Muscle layer of colon (tissue), 2 donors: ENCODE results near the gene TOP3B.

Experiments used
- H3K27ac ChIP-seq: one replicate; pipeline ENCODE4 v1.7.0; 2013; ENCODE audit warnings: low read depth, mild to moderate bottlenecking, low read length, moderate library complexity
- H3K27me3 ChIP-seq, 2 donors: one replicate each; pipeline ENCODE4 v1.7.0; 2013; ENCODE audit warnings: low read length in 2 of 2, mild to moderate bottlenecking in 2 of 2; ENCODE audit not compliant: insufficient read depth in 2 of 2, control insufficient read depth in 1 of 2
- H3K36me3 ChIP-seq: one replicate; pipeline ENCODE4 v1.7.0; 2013; ENCODE audit warnings: mild to moderate bottlenecking, low read length; ENCODE audit not compliant: insufficient read depth
- H3K4me1 ChIP-seq: one replicate; pipeline ENCODE4 v1.7.0; 2013; ENCODE audit warnings: mild to moderate bottlenecking, low read length; ENCODE audit not compliant: insufficient read depth
- H3K4me3 ChIP-seq, 2 donors: one replicate each; pipeline ENCODE4 v1.7.0; 2013; ENCODE audit warnings: low read length in 2 of 2, low read depth in 1 of 2, mild to moderate bottlenecking in 1 of 2, moderate library complexity in 1 of 2
- H3K9ac ChIP-seq: one replicate; pipeline ENCODE4 v1.7.0; 2013; ENCODE audit warnings: low read length
- H3K9me3 ChIP-seq: one replicate; pipeline ENCODE4 v1.7.0; 2013; ENCODE audit warnings: mild to moderate bottlenecking, low read length
- donor health status: abdominal sarcoma.
- donor health status: Adenocarcinoma of cecum.

Gene TOP3B

DNA sequence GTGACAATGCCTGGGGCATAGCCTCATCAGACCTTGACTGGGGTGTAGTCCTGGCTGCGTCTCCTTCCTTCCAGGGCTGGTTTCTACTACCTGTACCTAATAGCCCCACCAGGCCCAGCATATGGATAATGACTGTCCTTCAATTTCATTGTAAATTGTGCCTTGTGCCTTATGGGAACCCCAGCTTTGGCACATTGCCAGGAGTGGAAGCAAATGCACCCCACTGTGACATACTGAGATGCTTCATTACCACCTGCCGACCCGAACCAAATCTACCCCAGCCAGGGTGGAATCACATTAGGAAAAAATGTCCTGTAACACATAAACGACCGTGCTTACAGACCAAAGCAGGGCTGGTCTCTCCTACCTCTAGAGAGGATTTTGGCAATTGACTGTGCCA is 7.3 kb downstream of the TOP3B start:
- Histone ChIP-seq H3K9ac (no peak overlapping the region), H3K4me3 (no peak overlapping the region), H3K27ac (no peak overlapping the region), H3K27me3 (no peaks in the 10 kb centered on the region), H3K36me3 (peaks cover 56% of the 10 kb centered on the region), H3K9me3 (no peaks in the 10 kb centered on the region), H3K4me1 (no peaks in the 10 kb centered on the region)

DNA sequence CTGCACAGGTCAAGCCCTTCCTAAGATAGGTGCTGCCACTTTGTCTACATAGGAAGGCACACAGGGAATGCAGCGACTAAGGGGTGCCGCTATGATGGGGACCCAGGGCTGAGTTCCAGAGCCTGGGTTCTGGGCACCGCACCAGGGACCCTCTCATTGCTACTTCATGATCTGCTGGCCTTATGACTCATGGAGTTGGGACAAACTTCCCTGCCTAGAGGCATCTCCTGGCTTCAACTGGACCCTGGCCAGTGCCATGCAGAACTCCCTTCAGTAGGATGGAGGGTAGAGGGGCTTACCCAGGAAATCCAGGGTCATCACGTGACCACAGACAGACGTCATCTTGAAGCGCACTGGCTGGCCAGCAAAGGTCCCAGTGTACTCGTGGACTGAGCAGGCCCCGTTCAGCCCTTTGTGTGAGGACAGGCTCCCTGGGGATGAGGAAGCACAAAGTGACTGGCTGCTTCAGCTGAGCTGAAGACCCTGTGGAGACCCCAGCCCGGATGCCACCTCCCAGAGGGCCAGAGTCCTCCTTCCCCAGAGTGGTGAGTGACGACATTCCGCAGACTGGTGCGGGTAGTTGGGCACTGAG is 8.4 kb downstream of the TOP3B start:
- no peak overlapping the region for H3K4me3 ChIP-seq
- no peaks in the 10 kb centered on the region for H3K4me1 ChIP-seq
- no peaks in the 10 kb centered on the region for H3K9me3 ChIP-seq
- H3K27me3 ChIP-seq = no peaks in the 10 kb centered on the region
- no peak overlapping the region for H3K9ac ChIP-seq
- peaks cover 61% of the 10 kb centered on the region for H3K36me3 ChIP-seq
- H3K27ac ChIP-seq = no peak overlapping the region

DNA sequence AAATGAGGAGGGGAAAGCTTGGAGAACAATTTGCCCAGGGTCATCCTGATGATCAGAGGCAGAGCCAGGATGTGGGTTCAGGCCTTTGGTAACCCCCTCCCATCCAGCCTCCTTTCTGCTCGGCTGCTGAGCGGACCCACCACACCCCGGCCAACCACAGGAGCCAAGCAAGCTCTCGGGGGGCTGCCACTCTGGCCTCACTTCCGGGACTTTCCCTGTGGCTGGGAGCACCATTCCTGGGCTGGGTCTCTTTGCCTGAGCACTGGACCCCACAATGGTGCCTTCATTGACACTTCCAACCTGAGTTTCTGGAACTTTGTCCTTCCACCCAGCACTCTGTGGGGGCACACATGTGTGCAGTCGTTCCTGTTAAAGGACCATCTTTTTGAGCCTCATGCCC is 9.8 kb downstream of the TOP3B start:
- no peaks in the 10 kb centered on the region for H3K27me3 ChIP-seq
- peaks cover 75% of the 10 kb centered on the region for H3K36me3 ChIP-seq
- H3K4me3 ChIP-seq = no peak overlapping the region
- no peak overlapping the region for H3K9ac ChIP-seq
- H3K9me3 ChIP-seq = no peaks in the 10 kb centered on the region
- no peak overlapping the region for H3K27ac ChIP-seq
- no peaks in the 10 kb centered on the region for H3K4me1 ChIP-seq

DNA sequence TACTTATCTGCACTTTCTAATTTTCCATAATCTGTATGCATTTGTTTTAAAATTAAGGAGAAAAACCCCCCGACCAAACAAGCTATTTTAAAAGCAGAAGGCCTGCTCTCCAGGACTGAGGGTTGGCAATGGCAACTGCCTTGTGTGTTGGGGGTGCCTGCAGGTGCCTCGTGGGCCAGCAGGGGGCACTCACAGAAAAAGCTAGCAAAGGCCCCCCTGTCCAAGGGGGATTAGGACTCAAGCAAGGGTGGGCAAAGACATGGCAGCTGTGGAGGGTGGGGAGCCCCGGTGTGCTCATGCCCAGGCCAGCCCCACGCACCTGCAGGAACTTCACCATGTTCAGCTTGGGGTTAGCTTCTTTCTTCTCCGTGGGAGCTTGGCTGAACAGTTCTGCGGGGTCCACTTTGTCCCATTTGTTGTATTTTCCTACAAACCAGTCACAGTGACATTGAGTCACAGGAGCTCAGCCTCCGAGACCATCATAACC is 10.3 kb downstream of the TOP3B start:
- Histone ChIP-seq H3K9ac (no peak overlapping the region), H3K9me3 (no peaks in the 10 kb centered on the region), H3K27me3 (no peaks in the 10 kb centered on the region), H3K4me1 (no peaks in the 10 kb centered on the region), H3K27ac (no peak overlapping the region), H3K4me3 (no peak overlapping the region), H3K36me3 (peaks cover 77% of the 10 kb centered on the region)

DNA sequence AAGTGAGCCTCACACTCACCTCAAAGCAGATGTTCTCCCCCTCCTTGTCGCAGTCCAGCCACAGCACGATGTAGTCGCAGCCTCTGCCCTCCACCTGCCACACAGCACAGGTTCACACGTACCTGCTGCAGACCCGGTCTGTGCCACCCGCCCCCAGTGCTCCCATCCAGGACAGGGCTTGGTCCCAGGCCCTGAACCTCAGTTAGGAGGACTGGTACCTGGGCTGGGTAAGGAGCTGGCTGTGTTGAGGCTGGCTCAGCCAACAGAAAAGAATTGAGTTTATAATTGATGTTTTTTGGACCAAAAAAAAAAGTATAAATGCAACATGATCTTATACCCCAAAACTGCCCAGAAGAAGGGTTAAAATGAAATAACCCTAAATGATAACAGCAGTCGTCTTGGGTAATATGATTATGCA is 10.7 kb downstream of the TOP3B start:
- Histone ChIP-seq H3K4me1 (no peaks in the 10 kb centered on the region), H3K27me3 (no peaks in the 10 kb centered on the region), H3K9ac (no peak overlapping the region), H3K27ac (no peak overlapping the region), H3K9me3 (no peaks in the 10 kb centered on the region), H3K36me3 (peaks cover 82% of the 10 kb centered on the region), H3K4me3 (no peak overlapping the region)

DNA sequence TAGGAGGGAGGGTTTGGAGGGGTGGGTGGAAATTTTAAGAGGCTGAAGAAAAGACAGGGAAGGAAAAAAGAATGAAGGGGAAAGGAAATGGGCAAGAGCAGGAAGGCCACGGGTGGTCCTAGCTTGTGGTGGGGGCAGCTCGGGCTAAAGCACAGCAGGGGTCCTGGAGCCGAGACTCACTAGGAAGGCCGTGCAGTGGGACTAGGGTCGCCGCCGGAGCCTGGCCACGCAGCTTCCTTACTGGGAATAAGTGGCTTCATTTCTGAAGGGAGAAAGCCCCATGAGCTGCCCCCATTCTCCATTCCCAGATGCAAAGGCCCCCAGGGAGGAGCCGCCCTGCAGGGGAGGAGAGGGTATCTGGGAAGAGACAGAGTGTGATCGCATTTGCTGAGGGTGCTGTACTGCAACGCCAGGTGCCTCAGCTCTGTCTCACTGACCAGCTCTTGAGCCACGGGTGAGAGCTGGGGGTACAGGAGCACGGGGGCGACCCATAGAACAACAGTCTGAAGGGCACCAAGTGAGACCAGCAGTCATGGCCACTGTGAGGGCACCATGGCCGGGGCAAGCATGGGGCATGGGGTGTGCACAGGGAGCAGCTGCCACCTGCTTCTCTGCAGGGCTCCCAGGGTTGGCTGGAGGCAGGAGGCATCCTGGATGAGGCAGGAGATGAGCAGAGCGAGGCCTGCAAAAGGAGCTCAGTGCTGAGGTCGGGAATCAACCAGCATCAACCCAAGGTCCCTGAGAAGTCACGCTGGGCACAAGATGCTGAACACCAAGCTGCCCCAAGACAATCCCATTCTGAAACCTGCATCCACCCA is 11.6 kb downstream of the TOP3B start:
- no peaks in the 10 kb centered on the region for H3K27me3 ChIP-seq
- no peak overlapping the region for H3K9ac ChIP-seq
- no peaks in the 10 kb centered on the region for H3K4me1 ChIP-seq
- H3K27ac ChIP-seq = no peak overlapping the region
- peaks cover 89% of the 10 kb centered on the region for H3K36me3 ChIP-seq
- no peaks in the 10 kb centered on the region for H3K9me3 ChIP-seq
- no peak overlapping the region for H3K4me3 ChIP-seq

DNA sequence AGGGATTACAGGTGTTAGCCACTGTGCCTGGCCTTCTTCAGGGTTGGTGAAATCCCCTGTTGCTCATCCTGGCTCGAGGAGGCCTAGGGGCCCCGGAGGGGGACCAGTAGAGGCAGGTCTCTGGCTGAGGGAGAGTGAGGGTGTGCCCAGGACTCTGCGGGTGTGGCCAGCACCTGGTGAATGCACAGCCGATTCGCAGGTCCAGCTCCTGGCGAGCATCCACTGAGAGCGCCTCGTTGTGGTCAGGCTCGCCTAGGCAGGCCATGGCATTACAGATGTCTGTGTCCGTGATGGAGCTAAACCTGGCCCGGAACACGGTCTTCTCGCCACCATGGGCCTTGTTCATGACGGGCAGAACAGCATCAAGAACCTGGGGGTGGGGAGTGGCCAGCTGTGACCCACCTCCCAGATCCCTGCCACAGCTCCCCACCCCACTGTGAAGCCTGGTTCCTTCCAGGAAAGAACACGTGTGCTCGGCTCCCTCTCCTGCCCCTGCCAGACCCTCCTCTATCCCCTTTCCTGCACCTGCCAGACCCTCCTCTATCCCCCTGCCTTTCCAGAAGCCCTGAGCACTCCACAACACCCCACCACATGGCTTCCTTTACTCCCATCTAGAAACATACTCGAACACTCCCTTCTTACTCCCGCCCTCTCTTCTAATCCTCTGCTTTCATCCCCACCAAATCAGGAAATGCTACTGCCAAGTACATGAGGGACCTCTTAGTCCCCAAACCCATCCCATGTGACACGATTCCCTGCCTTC is 12.4 kb downstream of the TOP3B start:
- Histone ChIP-seq H3K4me3 (no peak overlapping the region), H3K27me3 (no peaks in the 10 kb centered on the region), H3K9ac (no peak overlapping the region), H3K27ac (no peak overlapping the region), H3K4me1 (no peaks in the 10 kb centered on the region), H3K36me3 (peaks cover 83% of the 10 kb centered on the region), H3K9me3 (no peaks in the 10 kb centered on the region)

DNA sequence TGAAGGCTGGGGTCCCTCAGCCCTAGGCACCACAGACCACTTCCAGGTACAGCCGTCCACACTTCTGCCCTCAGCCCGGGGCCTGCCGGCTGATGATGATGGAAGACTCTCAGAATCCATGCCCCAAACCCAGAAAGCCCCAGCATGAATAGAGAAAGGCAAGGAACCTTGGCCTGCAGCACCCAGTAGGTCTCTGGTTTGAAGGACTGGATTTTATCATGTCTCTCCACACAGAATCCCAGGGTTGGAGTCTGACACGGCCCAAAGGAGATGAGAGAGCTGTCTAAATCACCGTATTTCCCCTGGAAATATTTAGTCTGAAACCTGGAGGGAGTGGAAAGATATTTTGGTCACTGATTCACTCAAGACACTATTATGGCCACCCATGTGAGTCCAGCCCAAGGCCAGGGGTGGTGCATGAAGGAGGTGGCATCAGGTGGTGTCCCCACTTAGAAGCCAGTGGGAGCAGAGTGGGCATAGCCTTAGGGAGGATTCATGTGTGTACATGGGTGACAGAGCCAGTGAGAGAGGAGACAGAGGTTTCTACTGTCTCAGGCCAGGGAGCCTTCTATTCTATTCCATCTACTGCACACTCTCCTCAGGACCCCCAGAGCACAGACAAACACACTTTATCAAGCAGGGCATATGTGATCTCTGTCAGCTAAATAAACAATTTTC is 14.0 kb downstream of the TOP3B start:
- Histone ChIP-seq H3K27ac (no peak overlapping the region), H3K36me3 (peaks cover 83% of the 10 kb centered on the region)

DNA sequence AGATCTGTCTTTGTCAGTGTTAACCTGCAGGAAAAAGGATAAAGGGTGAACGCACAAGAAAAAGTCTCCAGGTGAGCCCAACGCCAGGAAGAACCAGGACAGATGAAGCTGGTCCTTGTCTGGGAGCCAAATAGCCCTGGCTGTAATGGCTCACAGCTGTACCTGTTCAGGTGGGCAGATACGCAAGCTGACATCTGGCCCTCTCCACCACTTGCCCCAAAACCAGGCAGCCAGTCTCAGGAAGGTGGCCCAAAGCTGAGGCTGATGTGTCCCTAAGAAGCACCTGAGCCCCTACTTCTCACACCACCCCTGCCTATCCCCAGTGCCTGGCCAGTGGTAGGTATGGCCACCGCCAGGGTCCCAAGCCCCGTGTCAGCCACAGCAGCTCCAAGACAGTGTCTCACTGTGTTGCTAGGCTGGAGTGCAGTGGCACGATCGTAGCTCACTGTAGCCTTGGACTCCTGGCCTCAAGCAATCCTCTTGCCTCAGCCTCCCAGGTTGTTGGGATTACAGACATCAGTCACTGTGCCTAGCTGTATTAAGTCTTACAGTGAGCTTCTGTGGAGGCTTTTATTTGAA is 14.8 kb downstream of the TOP3B start:
- H3K27me3 ChIP-seq = no peaks in the 10 kb centered on the region
- peaks cover 79% of the 10 kb centered on the region for H3K36me3 ChIP-seq
- no peaks in the 10 kb centered on the region for H3K9me3 ChIP-seq
- H3K4me1 ChIP-seq = no peaks in the 10 kb centered on the region
- no peak overlapping the region for H3K9ac ChIP-seq
- no peak overlapping the region for H3K27ac ChIP-seq
- H3K4me3 ChIP-seq = no peak overlapping the region

More for the DNA sequence above, 14.0 kb downstream of the TOP3B start:
- no peak overlapping the region for H3K4me3 ChIP-seq
- H3K27me3 ChIP-seq = no peaks in the 10 kb centered on the region
- no peak overlapping the region for H3K9ac ChIP-seq
- no peaks in the 10 kb centered on the region for H3K9me3 ChIP-seq
- no peaks in the 10 kb centered on the region for H3K4me1 ChIP-seq

DNA sequence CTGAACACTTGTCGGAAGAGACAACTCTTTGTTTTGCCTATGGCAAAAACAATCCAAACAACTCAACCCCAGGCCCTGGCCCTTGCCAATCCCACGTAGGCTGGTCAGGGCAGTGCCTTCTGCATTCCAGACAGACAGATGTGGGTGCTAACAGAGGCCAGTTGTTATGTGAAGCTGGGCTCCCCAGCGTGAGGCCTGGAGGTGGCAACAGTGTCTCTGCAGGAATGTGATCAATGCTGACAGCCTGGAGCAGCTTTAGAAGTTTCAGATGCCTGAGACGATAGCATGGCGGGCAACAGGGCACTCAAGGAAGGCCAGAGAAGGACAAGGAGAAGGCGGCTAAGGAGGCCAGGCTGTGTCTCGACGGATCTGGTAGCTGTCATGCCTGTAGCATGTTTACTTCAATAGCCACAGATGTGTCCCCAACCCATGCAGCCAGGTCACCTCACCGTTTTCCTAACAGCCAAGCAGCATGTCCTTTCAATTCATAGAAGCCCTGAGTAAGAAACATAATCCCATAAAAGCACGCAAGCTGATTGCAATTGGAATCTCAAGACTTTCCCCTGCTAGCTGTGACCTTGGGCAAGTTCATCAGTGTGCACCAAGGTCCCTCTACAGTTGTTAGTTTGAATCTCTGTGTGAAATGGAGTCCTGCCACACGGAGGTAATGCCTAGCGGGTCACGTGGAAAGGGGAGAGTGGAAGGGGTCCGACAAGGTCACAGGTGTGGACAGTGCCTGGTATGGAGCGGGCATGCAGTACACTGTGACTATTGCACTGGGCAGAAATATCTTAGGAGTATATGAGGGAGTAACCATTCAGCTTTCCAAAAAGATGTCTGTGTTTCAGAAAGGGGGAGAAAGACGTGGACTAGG is 15.7 kb downstream of the TOP3B start:
- H3K9me3 ChIP-seq = no peaks in the 10 kb centered on the region
- no peak overlapping the region for H3K9ac ChIP-seq
- no peak overlapping the region for H3K4me3 ChIP-seq
- no peak overlapping the region for H3K27ac ChIP-seq
- no peaks in the 10 kb centered on the region for H3K4me1 ChIP-seq
- H3K36me3 ChIP-seq = peaks cover 73% of the 10 kb centered on the region
- H3K27me3 ChIP-seq = no peaks in the 10 kb centered on the region
